Common myeloid progenitor, CD34-positive (primary cell): Measurements from ENCODE around the gene TTYH1. TPM values are rescaled to one million over a fixed set of nuclear protein-coding genes. Genes with fewer than 3 reads are reported as not detected.
"Not testable (repeated sequence)": the region's sequence is repeated elsewhere in the genome, so short reads cannot be mapped to it uniquely, and the experiment has no call there.

ENCODE experiments used
- CTCF ChIA-PET: fragments of 350-600 bp; sonication (Branson Sonifier 250); formaldehyde crosslinking; loops from one replicate; lab custom pipeline; 2021; ENCODE audit warnings: antibody characterized with exemption; lab: Charles Lee
- POLR2A ChIA-PET: fragments of 350-600 bp; sonication (Branson Sonifier 250); formaldehyde crosslinking; loops from one replicate; lab custom pipeline; 2021; ENCODE audit warnings: antibody characterized with exemption; lab: Charles Lee
- DNase-seq, 3 donors: peaks; one replicate each; pipeline versions ENCODE4 v3.0.0 to v3.0.0-alpha.2; 2013
- H3K27ac ChIP-seq, 2 experiments: 1 replicate in 1 of 2; 2 replicates in 1 of 2; pipeline ENCODE4 v1.7.0; 2013; ENCODE audit warnings: inconsistent platforms in 2 of 2, low read length in 2 of 2, mild to moderate bottlenecking in 2 of 2, low read depth in 1 of 2, moderate library complexity in 1 of 2; ENCODE audit not compliant: severe bottlenecking in 2 of 2, insufficient read depth in 1 of 2, poor library complexity in 1 of 2
- H3K27me3 ChIP-seq, 5 experiments: replicated peaks in 2 of 5; 1 replicate in 3 of 5; 2 replicates in 2 of 5; pipeline versions ENCODE4 v1.6.1 to v1.7.0; 2013; ENCODE audit warnings: low read length in 4 of 5, mild to moderate bottlenecking in 2 of 5, moderate library complexity in 2 of 5, inconsistent platforms in 1 of 5; ENCODE audit not compliant: insufficient read depth in 5 of 5, control insufficient read depth in 4 of 5
- H3K36me3 ChIP-seq, 4 experiments: 1 replicate in 2 of 4; 2 replicates in 2 of 4; pipeline versions ENCODE4 v1.6.1 to v1.7.0; 2013; ENCODE audit warnings: low read length in 3 of 4, control low read depth in 1 of 4, mild to moderate bottlenecking in 1 of 4; ENCODE audit not compliant: control insufficient read depth in 4 of 4, insufficient read depth in 4 of 4
- H3K4me1 ChIP-seq, 4 experiments: 1 replicate in 3 of 4; 2 replicates in 1 of 4; pipeline versions ENCODE4 v1.6.1 to v1.7.1; 2013; ENCODE audit warnings: low read length in 3 of 4, mild to moderate bottlenecking in 3 of 4, control low read depth in 1 of 4, inconsistent platforms in 1 of 4, moderate library complexity in 1 of 4; ENCODE audit not compliant: control insufficient read depth in 4 of 4, insufficient read depth in 4 of 4; ENCODE audit errors: control extremely low read depth in 1 of 4
- H3K4me3 ChIP-seq, 7 experiments: 1 replicate in 4 of 7; 2 replicates in 3 of 7; pipeline versions ENCODE4 v1.5.1 to v1.7.0; 2013; ENCODE audit warnings: mild to moderate bottlenecking in 7 of 7, low read length in 6 of 7, moderate library complexity in 6 of 7, inconsistent platforms in 2 of 7, low read depth in 2 of 7, control low read depth in 1 of 7; ENCODE audit not compliant: insufficient read depth in 4 of 7, control insufficient read depth in 1 of 7; ENCODE audit errors: extremely low read depth in 1 of 7
- H3K9me3 ChIP-seq, 5 experiments: 1 replicate in 4 of 5; 2 replicates in 1 of 5; pipeline versions ENCODE4 v1.6.1 to v1.7.1; 2013; ENCODE audit warnings: low read length in 4 of 5, mild to moderate bottlenecking in 2 of 5, inconsistent platforms in 1 of 5, low read depth in 1 of 5, moderate library complexity in 1 of 5; ENCODE audit not compliant: control insufficient read depth in 4 of 5, insufficient read depth in 2 of 5; ENCODE audit errors: control extremely low read depth in 1 of 5
- WGBS: methylation state at CpG from one replicate; pipeline ENCODE4 v1.1.5; 2013; ENCODE audit not compliant: insufficient coverage; 5-methylcytosine and 5-hydroxymethylcytosine counted together
- polyA plus RNA-seq: library from polyadenylated mRNA; unstranded; fragments of 120-200 nt; gene quantifications from one replicate; pipeline ENCODE4 v1.2.1, GENCODE V29; 2013

Gene TTYH1
- 1.2 TPM for polyA plus RNA-seq

GRCh38 chr19:54415208-54415900, at the start of gene TTYH1:
TSS of gene TTYH1 (plus strand) at chr19:54415464. CDS start at chr19:54415553, 89 bp downstream.
- Histone ChIP-seq H3K4me1 (peaks cover 0 to 44% (median 34%) of the 10 kb centered on the region in 4 experiments), H3K36me3 (no peaks in the 10 kb centered on the region), H3K9me3 (no peaks in the 10 kb centered on the region), H3K4me3 (peak within 1 kb of the TSS in 5 of 7 experiments; percentile 26 to 63 (median 37)), H3K27me3 (peaks cover 0 to 46% (median 14%) of the 10 kb centered on the region in 5 experiments), H3K27ac (no peak within 1 kb of the TSS)
- peak in 2 of 3 donors; percentile 44 to 48 for DNase-seq
- 0% methylated on average over 20 of the region's 68 CpGs for WGBS
- CTCF ChIA-PET = interaction anchor here (0.6 to 1.8 kb wide), 13 partner anchors 8 to 149 kb away, joined by 3 to 11 read pairs (median 4); partner anchors contain the start of gene LENG8
- POLR2A ChIA-PET = no interaction called here

- 91% methylated on average over 3 of the region's 13 CpGs for WGBS
- H3K27me3 ChIP-seq, H3K9me3 ChIP-seq, H3K36me3 ChIP-seq: not testable (repeated sequence)
- ChIA-PET CTCF (interaction anchor here (0.9 to 5.2 kb wide), 3 partner anchors 11 to 41 kb away, joined by 3 to 50 read pairs (median 8); no protein-coding TSS in a partner anchor), POLR2A (interaction anchor here (0.6 to 3.0 kb wide), 3 partner anchors 22 to 881 kb away, joined by 3 to 22 read pairs (median 3); no protein-coding TSS in a partner anchor)
- Histone ChIP-seq H3K4me1 (peaks cover 43 to 74% (median 60%) of the 10 kb centered on the region in 4 experiments), H3K4me3 (peak overlapping the region in 1 of 7 experiments; percentile 81), H3K27ac (peak overlapping the region in 1 of 2 experiments; percentile 78)
- DNase-seq = peak in 1 of 3 donors; percentile 35
These were observed 49.5 kb upstream of the TTYH1 start for GRCh38 chr19:54365798-54366197.

GRCh38 chr19:54366811-54367210, 48.5 kb upstream of the TTYH1 start:
- H3K27ac ChIP-seq = no peak overlapping the region
- POLR2A ChIA-PET = no interaction called here
- 100% methylated on average over 2 of the region's 6 CpGs for WGBS
- H3K9me3 ChIP-seq = no peaks in the 10 kb centered on the region
- H3K4me3 ChIP-seq = peak overlapping the region in 3 of 7 experiments; percentile 2 to 31 (median 12)
- DNase-seq = no peak
- CTCF ChIA-PET = interaction anchor here (5.2 to 6.9 kb wide), 2 partner anchors 23 kb away, joined by 50 to 61 read pairs; no protein-coding TSS in a partner anchor
- peaks cover 45 to 77% (median 61%) of the 10 kb centered on the region in 4 experiments for H3K4me1 ChIP-seq
- no peaks in the 10 kb centered on the region for H3K27me3 ChIP-seq
- H3K36me3 ChIP-seq = peaks cover 0 to 4% (median 1%) of the 10 kb centered on the region in 4 experiments

GRCh38 chr19:54369082-54369687, 46.1 kb upstream of the TTYH1 start:
- POLR2A ChIA-PET = no interaction called here
- no peaks in the 10 kb centered on the region for H3K9me3 ChIP-seq
- no peaks in the 10 kb centered on the region for H3K27me3 ChIP-seq
- H3K36me3 ChIP-seq = peaks cover 0 to 2% (median 0%) of the 10 kb centered on the region in 4 experiments
- CTCF ChIA-PET = interaction anchor here (6.9 kb wide), 1 partner anchor 20 kb away, joined by 61 read pairs; no protein-coding TSS in a partner anchor
- WGBS = 5% methylated on average over 4 of the region's 8 CpGs
- peak overlapping the region in 1 of 2 experiments; percentile 57 for H3K27ac ChIP-seq
- peaks cover 50 to 81% (median 65%) of the 10 kb centered on the region in 4 experiments for H3K4me1 ChIP-seq
- DNase-seq = no peak
- peak overlapping the region in 6 of 7 experiments; percentile 41 to 74 (median 64) for H3K4me3 ChIP-seq

- H3K9me3 ChIP-seq, DNase-seq, POLR2A ChIA-PET, H3K27me3 ChIP-seq, H3K36me3 ChIP-seq: not testable (repeated sequence)
- peaks cover 51 to 82% (median 67%) of the 10 kb centered on the region in 4 experiments for H3K4me1 ChIP-seq
- CTCF ChIA-PET = interaction anchor here (1.0 to 6.9 kb wide), 2 partner anchors 13 to 20 kb away, joined by 4 to 61 read pairs; no protein-coding TSS in a partner anchor
- WGBS = no CpG with 5 or more reads among the region's 19 CpGs
- H3K4me3 ChIP-seq = peak overlapping the region in 6 of 7 experiments; percentile 41 to 74 (median 64)
- H3K27ac ChIP-seq = peak overlapping the region in 1 of 2 experiments; percentile 57
These were observed 45.4 kb upstream of the TTYH1 start for GRCh38 chr19:54369688-54370433.

GRCh38 chr19:54370434-54370796, 44.8 kb upstream of the TTYH1 start:
- POLR2A ChIA-PET, H3K27ac ChIP-seq, H3K36me3 ChIP-seq, H3K9me3 ChIP-seq, H3K27me3 ChIP-seq: not testable (repeated sequence)
- WGBS = 0% methylated on average over 4 of the region's 10 CpGs
- Histone ChIP-seq H3K4me1 (peaks cover 47 to 82% (median 68%) of the 10 kb centered on the region in 4 experiments), H3K4me3 (peak overlapping the region in 5 of 7 experiments; percentile 47 to 74 (median 57))
- DNase-seq = peak; percentile 75 to 95 (median 92)
- CTCF ChIA-PET = interaction anchor here (1.0 to 6.9 kb wide), 2 partner anchors 13 to 19 kb away, joined by 4 to 61 read pairs; no protein-coding TSS in a partner anchor
